Esophagus squamous epithelium (tissue), 4 donors: Measurements from ENCODE around the gene ADAMTS2.

ENCODE experiments used
- POLR2A ChIP-seq, 4 donors: fragments of 450-650 bp; IDR thresholded peaks; one replicate each; pipeline ENCODE4 v1.6.1; 2017; ENCODE audit warnings: antibody characterized with exemption in 4 of 4, mild to moderate bottlenecking in 4 of 4, moderate library complexity in 3 of 4
- TF ChIP-seq, protein P1 (sequence below), 6 experiments: fragments of 450-650 bp in 4 of 6; fragments of 200-600 bp in 2 of 6; sonication (generic) in 2 of 6; IDR thresholded peaks; one replicate each; pipeline ENCODE4 v1.5.1; 2016 to 2019; ENCODE audit warnings: antibody characterized with exemption in 6 of 6, mild to moderate bottlenecking in 4 of 6, moderate library complexity in 4 of 6

- TF ChIP-seq POLR2A (IDR thresholded peaks at IDR 0.05) = no peak
- TF ChIP-seq, protein P1, sequence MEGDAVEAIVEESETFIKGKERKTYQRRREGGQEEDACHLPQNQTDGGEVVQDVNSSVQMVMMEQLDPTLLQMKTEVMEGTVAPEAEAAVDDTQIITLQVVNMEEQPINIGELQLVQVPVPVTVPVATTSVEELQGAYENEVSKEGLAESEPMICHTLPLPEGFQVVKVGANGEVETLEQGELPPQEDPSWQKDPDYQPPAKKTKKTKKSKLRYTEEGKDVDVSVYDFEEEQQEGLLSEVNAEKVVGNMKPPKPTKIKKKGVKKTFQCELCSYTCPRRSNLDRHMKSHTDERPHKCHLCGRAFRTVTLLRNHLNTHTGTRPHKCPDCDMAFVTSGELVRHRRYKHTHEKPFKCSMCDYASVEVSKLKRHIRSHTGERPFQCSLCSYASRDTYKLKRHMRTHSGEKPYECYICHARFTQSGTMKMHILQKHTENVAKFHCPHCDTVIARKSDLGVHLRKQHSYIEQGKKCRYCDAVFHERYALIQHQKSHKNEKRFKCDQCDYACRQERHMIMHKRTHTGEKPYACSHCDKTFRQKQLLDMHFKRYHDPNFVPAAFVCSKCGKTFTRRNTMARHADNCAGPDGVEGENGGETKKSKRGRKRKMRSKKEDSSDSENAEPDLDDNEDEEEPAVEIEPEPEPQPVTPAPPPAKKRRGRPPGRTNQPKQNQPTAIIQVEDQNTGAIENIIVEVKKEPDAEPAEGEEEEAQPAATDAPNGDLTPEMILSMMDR (IDR thresholded peaks at IDR 0.05) = no peak
These were observed 137.1 kb downstream of the ADAMTS2 start for GRCh38 chr5:179207920-179208705.
